HCT116 (cell line): ENCODE data around the gene VASN.
"Not testable (repeated sequence)": the region's sequence is repeated elsewhere in the genome, so short reads cannot be mapped to it uniquely, and the experiment has no call there.

Source experiments
- CTCF ChIP-seq, 3 experiments: fragments of 200-600 bp in 1 of 3; sonication (generic) in 1 of 3; IDR thresholded peaks in 2 of 3; conservative IDR thresholded peaks in 1 of 3; 2 replicates each; pipeline ENCODE4 v1.5.1; 2012 to 2017; ENCODE audit warnings: low read depth in 2 of 3, low read length in 2 of 3, antibody characterized with exemption in 1 of 3, borderline replicate concordance in 1 of 3, control low read depth in 1 of 3, mild to moderate bottlenecking in 1 of 3, mixed read lengths in 1 of 3, mixed run types in 1 of 3, moderate library complexity in 1 of 3; ENCODE audit not compliant: insufficient read depth in 1 of 3
- JUND ChIP-seq: IDR thresholded peaks from 2 replicates; pipeline ENCODE4 v1.6.1; 2012
- POLR2A ChIP-seq: IDR thresholded peaks from 2 replicates; pipeline ENCODE4 v1.7.0; 2011; ENCODE audit warnings: borderline replicate concordance; ENCODE audit not compliant: insufficient read depth, insufficient read length; ENCODE audit errors: extremely low read depth

DNA sequence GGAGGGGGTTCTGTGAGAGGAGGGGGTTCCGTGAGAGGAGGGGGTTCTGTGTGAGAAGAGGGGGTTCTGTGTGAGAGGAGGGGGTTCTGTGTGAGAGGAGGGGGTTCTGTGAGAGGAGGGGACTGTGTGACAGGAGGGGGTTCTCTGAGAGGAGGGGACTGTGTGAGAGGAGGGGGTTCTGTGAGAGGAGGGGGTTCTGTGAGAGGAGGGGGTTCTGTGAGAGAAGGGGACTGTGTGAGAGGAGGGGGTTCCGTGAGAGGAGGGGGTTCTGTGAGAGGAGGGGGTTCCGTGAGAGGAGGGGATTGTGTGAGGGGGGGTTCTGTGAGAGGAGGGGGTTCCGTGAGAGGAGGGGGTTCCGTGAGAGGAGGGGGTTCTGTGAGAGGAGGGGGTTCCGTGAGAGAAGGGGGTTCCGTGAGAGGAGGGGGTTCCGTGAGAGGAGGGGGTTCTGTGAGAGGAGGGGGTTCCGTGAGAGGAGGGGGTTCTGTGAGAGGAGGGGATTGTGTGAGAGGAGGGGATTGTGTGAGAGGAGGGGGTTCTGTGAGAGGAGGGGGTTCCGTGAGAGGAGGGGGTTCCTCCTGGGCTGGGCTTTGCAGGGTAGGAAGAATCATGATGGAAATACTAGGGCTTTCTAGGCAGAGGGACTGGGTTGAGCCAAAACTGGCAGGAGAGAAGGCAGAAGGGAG, 27.2 kb upstream of the VASN start:
- TF ChIP-seq CTCF (IDR thresholded peaks at IDR 0.05 in 2 of 3, conservative IDR thresholded peaks at IDR 0.05 in 1 of 3; ENCODE audit: borderline replicate concordance in 1 of 3, insufficient read depth in 1 of 3, low read depth in 2 of 3, low read length in 2 of 3); JUND; POLR2A: not testable (repeated sequence)
